ENCODE results near the gene RXRA. TPM values are rescaled to one million over a fixed set of nuclear protein-coding genes. Genes with fewer than 3 reads are reported as not detected.

Gene RXRA
- polyA plus RNA-seq, 1 experiment, result 5.3 TPM

GRCh38 chr9:134337469-134337868, 11.2 kb downstream of the RXRA start:
- no peak overlapping the region for H3K4me3 ChIP-seq (ENCODE audit: low read depth, low read length)
- no peak for TF ChIP-seq CTCF (IDR thresholded peaks at IDR 0.05; ENCODE audit: low read depth, low read length)
- ChIA-PET CTCF (no interaction called here), POLR2A (no interaction called here)
- no peaks in the 10 kb centered on the region for H3K27me3 ChIP-seq (ENCODE audit: control insufficient read depth, insufficient read depth, low read length)
- no peak for DNase-seq (ENCODE audit: low read depth, low spot score)
- no peaks in the 10 kb centered on the region for H3K9me3 ChIP-seq (ENCODE audit: control insufficient read depth, insufficient read depth, low read length)
- H3K27ac ChIP-seq (ENCODE audit: low read depth, low read length), result no peak overlapping the region

GRCh38 chr9:134338394-134339182, 12.3 kb downstream of the RXRA start:
- no peak for TF ChIP-seq CTCF (IDR thresholded peaks at IDR 0.05; ENCODE audit: low read depth, low read length)
- ChIA-PET CTCF (no interaction called here), POLR2A (no interaction called here)
- no peak overlapping the region for H3K4me3 ChIP-seq (ENCODE audit: low read depth, low read length)
- H3K27ac ChIP-seq (ENCODE audit: low read depth, low read length), result peak overlapping the region; percentile 11
- no peaks in the 10 kb centered on the region for H3K9me3 ChIP-seq (ENCODE audit: control insufficient read depth, insufficient read depth, low read length)
- no peak for DNase-seq (ENCODE audit: low read depth, low spot score)
- H3K27me3 ChIP-seq (ENCODE audit: control insufficient read depth, insufficient read depth, low read length), result no peaks in the 10 kb centered on the region

DNA sequence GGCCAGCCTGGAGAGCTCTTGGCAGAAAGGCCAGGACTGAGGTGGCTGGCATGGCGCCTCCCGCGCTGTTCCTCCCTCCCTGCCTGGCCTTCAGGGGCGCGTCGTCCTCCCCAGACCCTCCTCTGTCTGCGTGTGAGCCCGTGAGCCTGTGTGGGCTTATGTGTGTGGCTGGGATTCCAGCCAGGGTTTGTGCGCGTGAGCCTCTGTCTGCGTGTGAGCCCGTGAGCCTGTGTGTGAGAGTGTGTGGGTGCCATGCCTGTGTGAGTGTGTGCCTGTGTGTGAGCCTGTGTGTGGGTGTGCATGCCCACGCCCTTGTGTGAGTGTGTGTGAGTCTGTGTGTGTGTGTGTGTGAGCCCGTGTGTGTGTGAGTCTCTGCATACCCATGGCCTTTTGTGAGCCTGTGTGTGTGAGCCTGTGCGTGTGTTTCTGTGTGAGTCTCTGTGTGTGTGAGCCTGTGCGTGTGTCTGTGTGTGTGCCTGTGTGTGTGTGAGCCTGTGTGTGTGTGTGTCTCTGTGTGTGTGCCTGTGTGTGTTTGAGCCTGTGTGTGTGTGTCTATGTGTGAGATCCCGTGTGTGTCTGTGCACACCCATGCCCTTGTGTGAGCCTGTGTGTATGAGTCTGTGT, 13.0 kb downstream of the RXRA start:
- H3K27ac ChIP-seq (ENCODE audit: low read depth, low read length), result no peak overlapping the region
- no peak overlapping the region for H3K4me3 ChIP-seq (ENCODE audit: low read depth, low read length)
- POLR2A ChIA-PET, result no interaction called here
- no peak for DNase-seq (ENCODE audit: low read depth, low spot score)
- no peak for TF ChIP-seq CTCF (IDR thresholded peaks at IDR 0.05; ENCODE audit: low read depth, low read length)
- CTCF ChIA-PET, result no interaction called here
- no peaks in the 10 kb centered on the region for H3K9me3 ChIP-seq (ENCODE audit: control insufficient read depth, insufficient read depth, low read length)
- no peaks in the 10 kb centered on the region for H3K27me3 ChIP-seq (ENCODE audit: control insufficient read depth, insufficient read depth, low read length)

GRCh38 chr9:134340475-134341160, 14.4 kb downstream of the RXRA start:
- POLR2A ChIA-PET, result no interaction called here
- no peak for TF ChIP-seq CTCF (IDR thresholded peaks at IDR 0.05; ENCODE audit: low read depth, low read length)
- no peak for DNase-seq (ENCODE audit: low read depth, low spot score)
- no peak overlapping the region for H3K27ac ChIP-seq (ENCODE audit: low read depth, low read length)
- CTCF ChIA-PET, result no interaction called here
- H3K4me3 ChIP-seq (ENCODE audit: low read depth, low read length), result no peak overlapping the region
- no peaks in the 10 kb centered on the region for H3K9me3 ChIP-seq (ENCODE audit: control insufficient read depth, insufficient read depth, low read length)
- no peaks in the 10 kb centered on the region for H3K27me3 ChIP-seq (ENCODE audit: control insufficient read depth, insufficient read depth, low read length)

DNA sequence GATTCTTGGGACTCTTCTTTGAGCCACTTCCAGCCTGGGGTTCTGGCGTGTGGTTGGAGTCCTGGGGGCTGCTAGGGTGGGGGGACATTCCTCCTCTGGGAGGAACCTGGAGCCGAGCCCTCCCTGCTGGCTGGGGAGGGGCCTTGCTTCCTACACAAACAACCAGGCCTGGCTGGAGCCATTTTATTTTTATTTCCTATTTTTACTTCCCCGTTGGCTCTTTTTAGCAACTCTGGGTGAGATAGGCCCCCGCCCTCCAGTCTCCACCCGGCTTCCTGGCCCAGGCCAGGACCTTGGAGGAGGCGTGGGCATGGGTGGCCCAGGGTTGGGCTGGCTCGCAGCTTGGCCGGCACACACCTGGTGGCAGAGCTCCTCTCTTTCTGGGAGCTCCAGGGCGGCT, 15.1 kb downstream of the RXRA start:
- DNase-seq (ENCODE audit: low read depth, low spot score), result no peak
- ChIA-PET CTCF (no interaction called here), POLR2A (no interaction called here)
- Histone ChIP-seq H3K9me3 (ENCODE audit: control insufficient read depth, insufficient read depth, low read length) (no peaks in the 10 kb centered on the region), H3K4me3 (ENCODE audit: low read depth, low read length) (no peak overlapping the region), H3K27me3 (ENCODE audit: control insufficient read depth, insufficient read depth, low read length) (no peaks in the 10 kb centered on the region), H3K27ac (ENCODE audit: low read depth, low read length) (no peak overlapping the region)
- TF ChIP-seq CTCF (IDR thresholded peaks at IDR 0.05; ENCODE audit: low read depth, low read length), result no peak
